Inferior parietal cortex (tissue), 1 donor: Measurements from ENCODE around the gene RBM5.
"Not testable (repeated sequence)": the region's sequence is repeated elsewhere in the genome, so short reads cannot be mapped to it uniquely, and the experiment has no call there.

ENCODE experiments used
- DNase-seq: peaks from one replicate; pipeline ENCODE4 v3.0.0-alpha.2; 2016; ENCODE audit errors: extremely low spot score

RBM5 gene

DNA sequence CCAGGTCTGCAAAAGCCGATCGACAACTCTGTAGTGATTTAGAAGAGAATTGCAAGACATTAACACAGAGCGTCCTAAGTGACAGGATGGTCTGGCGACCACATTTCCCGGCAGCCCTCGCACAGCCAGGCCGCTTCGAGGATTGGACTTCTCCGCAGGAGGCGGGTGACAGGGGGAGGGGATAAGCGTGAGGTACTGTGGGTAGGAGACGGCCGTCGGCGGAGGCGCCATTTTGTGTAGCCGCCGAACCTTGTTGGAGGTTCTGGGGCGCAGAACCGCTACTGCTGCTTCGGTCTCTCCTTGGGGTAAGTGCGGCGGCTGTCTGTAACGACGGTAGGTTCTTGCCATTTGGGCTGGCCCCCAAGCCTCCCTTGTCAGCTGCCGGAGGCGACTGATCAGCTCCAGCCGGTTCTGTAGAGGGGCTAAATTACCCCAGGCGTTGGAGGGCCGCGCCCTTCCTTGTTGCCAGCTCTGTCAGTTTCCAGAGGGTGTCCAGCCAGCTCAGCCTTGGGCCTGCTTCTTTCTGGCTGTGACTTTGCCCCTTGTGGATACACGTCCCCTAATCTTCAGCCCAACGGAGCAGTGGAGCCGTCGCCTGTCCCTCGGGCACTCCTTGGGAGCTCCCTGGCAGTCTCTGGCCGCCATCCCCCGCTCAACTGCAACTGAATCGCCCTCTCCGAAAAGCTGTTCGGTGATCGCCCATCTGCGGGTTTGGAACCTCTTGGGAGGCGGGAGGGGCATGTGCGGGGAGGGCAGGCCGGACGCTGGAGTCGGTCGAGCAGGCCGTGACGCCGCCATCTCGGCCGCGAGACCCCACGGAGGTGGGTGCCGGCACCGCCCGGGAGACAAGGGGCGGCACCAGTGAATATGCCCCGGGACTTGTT lies at the start of gene RBM5:
TSS of gene RBM5 (plus strand) at position 195 of the 884 bp plus-strand sequence. CDS start 1,516 bp downstream, outside the sequence.
- peak; percentile 93 for DNase-seq

GRCh38 chr3:50044976-50045375 lies 43.7 kb upstream of the RBM5 start:
- no peak for DNase-seq

DNA sequence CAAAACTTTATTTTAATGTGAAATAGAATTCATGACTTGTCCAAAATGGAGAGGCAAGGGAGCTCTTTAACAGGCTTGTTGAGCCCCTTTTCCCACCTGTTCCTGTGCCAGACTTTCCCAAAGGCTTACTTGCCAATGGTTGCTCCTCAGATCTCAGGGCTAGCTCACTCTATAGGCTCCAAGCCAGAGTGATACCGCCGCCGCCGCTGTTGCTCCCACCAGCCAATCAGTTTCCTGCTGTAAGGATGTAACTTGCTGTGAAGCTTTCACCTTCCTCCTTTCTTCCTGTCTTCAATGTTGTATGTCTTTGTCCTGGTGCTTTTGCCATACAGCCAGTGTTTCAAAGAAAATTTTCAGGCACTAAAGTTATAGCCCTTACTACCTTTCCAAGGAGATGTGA lies 41.3 kb upstream of the RBM5 start:
- DNase-seq = no peak

GRCh38 chr3:50050361-50050760 lies 38.4 kb upstream of the RBM5 start:
- no peak for DNase-seq

- no peak for DNase-seq
Measured at GRCh38 chr3:50057756-50058155, 31.0 kb upstream of the RBM5 start.

- DNase-seq = no peak
Measured at GRCh38 chr3:50068134-50068533, 20.6 kb upstream of the RBM5 start.

DNA sequence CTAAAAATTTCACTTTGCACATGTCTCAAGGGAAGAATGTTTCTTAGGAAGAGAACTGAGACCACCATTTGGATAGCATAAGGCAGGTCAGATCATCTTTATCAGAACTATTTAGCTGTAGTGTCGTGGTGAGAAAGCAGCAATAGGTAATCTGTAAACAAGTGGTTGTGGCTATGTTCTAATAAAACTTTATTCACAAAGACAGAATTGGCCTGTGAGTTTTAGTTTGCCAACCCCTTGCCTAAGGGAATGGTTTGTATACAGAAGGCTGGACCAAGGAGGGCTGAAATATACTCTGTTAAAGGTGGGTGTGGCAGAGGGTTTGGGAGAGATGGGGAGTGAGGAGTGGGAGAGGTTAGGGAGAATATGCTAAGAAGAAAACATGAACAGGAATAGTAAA lies 10.6 kb upstream of the RBM5 start:
- no peak for DNase-seq

- DNase-seq = no peak
Measured at GRCh38 chr3:50078622-50079021, 10.1 kb upstream of the RBM5 start.

- DNase-seq = not testable (repeated sequence)
Measured at GRCh38 chr3:50084951-50085350, 3.8 kb upstream of the RBM5 start.

- no peak for DNase-seq
Measured at GRCh38 chr3:50089609-50089945, 858 bp downstream of the RBM5 start.

DNA sequence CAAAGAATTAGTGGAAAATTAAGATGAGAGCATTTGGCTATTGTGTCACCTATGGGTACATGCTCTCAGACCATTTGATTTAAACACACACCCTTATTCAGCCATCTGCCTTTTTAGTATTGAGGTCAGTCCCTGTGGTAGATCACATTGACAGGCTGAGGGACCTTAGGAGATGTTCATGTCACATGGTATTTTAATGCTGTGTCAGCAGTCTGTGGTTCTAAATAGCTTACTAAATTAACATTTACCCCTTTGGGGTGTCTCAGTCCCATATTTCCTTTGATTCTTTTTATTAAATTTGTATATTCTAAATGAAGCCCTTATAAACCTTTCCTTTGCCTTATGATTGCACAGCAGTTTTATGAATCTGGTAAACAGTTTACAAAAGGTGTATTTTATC lies 2.3 kb downstream of the RBM5 start:
- no peak for DNase-seq

DNA sequence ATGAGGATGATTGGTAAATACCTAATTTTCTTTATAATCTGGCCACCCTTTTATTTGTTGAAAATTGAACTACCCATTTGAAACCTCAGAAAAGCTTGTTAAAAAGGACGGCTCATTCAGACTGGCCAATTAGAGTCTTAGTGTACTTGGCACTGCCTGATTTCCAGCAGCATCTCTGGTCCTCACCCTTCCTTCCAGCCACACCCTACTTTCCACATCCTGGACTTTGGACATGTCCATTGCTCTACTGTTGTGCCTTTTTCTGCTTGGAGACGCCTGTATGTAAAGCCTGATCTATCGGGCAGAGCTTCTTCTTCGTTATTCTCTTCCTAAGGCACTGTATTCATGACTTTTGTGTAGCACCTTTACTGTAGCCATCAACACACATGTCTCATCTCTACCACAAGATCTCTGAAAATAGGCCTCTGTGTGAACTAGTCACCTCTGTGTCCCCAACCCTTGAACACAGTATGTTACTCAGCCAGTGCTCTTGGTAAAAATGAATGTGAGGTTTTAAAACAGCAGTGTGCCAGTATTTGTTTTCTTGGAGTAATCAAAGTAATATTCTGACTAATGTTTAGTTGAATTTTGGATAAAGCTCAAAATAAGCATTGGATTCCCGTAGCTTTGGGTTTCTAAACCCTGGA lies 6.8 kb downstream of the RBM5 start:
- no peak for DNase-seq

GRCh38 chr3:50100386-50100785 lies 11.7 kb downstream of the RBM5 start:
- DNase-seq = no peak

DNA sequence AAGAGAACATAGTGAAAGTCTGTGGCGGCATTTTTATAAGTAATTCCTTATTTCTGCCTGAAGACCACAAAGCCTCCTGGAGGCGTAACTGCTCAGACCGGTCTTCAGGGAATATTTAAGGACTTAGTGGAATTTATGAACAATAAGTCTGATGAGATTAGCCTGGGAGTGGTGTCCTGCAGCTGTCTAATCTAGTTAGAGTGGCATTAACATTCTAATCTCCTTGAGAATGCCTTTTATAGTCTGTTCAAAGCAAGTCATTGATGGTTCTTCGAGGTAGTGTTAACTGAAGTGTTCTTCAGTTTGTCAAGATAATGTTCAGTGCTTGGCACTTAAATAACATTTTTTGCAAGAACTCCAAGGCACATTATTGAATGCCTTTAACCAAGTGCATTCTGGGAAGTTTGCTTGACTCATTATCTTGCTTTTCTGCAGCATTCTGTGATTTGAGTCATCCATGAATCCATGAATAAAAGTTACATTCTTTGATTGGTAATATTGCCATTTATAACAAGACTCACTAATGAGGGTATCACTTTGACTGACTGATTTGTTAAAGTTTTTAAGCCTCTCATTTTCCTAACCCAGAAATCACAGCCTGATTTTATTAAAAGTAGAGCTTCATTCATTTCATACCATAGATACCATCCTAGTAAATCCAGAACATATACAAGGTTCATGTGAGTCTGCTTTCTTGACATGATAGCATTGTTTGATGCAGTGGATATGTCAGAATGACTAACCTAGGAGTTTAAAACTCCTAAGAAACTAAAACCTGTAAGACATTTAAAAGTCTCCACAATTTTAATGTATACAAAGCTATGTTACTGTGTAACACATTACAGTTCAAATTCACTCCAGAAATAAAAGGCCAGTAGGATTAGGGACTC lies 12.5 kb downstream of the RBM5 start:
- no peak for DNase-seq

- DNase-seq = no peak
Measured at GRCh38 chr3:50102558-50102957, 13.8 kb downstream of the RBM5 start.

GRCh38 chr3:50111757-50112156 lies 23.0 kb downstream of the RBM5 start:
- DNase-seq = no peak

GRCh38 chr3:50112462-50112861 lies 23.7 kb downstream of the RBM5 start:
- DNase-seq = no peak

DNA sequence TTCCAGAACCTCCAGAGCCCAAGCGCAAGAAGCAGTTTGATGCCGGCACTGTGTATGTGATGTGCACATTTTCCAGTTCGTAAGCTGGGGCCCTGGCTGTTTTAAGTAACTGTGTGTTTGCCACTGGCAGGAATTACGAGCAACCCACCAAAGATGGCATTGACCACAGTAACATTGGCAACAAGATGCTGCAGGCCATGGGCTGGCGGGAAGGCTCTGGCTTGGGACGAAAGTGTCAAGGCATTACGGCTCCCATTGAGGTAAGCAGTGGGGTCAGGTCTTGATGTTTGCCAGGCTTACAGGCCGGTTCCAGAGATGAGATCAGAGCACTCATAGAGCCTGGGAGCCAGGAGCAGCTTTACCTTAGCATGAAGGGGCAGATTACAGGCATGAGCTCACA lies 28.4 kb downstream of the RBM5 start:
- DNase-seq = no peak

DNA sequence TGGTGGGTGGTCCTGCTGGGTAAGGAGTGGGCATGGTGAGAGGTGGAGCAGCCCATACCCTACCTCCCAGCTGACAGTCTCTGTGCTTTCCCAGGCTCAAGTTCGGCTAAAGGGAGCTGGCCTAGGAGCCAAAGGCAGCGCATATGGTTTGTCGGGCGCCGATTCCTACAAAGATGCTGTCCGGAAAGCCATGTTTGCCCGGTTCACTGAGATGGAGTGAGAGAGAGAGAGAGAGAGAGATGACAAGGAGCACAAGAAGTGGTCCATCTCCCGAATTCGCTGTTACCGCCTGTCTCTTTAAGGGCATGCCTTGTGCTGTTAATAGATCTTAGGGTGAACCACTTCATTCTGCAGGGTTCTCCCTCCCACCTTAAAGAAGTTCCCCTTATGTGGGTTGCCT lies 29.5 kb downstream of the RBM5 start:
- no peak for DNase-seq

DNA sequence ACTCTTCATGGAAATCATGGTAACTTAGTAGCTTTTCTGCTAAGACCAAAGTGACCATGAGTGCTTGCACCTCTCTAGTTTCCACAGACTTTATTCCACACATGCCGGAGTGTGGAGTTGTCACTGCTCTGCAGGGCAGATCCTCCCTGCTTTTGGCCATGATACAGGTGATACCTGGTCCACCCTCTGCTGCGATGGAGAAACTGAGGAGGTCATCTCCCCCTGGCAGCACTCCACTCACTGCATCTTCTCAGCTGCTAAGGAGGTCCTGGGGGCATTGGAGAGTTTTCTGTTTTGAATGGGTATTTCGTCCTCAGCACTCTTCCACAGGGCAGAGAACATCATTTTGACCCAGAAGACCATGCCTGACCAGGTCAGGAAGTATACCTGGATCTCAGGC lies 31.1 kb downstream of the RBM5 start:
- no peak for DNase-seq

DNA sequence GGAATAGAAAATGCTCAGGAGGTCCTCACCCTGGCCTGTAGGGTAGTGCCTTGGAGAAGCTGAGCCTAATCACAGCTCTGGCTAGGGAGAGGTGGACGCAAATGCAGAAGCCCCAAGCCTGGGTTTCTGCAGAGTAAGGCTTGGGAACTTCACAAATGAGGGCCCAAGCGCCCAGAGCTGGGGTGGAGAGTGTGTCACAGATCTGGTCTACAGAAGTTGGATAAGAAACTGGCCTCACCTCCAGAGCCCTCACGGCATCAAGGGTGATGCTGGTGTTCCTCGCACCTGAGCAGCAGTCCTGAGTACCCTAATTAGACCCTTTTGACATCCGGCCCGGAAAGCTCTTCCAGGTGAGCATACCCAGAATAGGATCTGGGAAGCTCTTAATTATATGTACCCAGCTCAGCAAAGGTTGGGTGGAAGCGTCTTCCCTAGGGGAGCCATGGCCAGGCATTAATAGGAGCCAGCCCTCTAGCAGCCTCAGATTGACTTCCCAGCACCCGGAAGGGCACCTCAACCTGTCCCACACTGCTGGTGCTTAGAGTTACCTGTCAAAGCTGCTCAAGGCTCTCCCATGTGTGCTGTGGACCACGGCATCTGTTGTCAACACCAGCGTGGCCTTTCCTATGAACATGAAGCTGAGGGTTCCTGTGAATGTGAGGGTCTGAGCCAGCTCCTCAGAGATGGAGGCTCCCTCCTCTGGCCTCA lies 31.8 kb downstream of the RBM5 start:
- DNase-seq = no peak
